GM18498 (cell line): ENCODE measurements around the gene CRELD2.

Experiments
- ATAC-seq: cut with Tn5 transposase; IDR thresholded peaks from one replicate; pipeline ENCODE4 v1.9.1; 2021; ENCODE audit warnings: mild to moderate bottlenecking, moderate library complexity; ENCODE audit not compliant: unreplicated experiment

The CRELD2 gene

DNA sequence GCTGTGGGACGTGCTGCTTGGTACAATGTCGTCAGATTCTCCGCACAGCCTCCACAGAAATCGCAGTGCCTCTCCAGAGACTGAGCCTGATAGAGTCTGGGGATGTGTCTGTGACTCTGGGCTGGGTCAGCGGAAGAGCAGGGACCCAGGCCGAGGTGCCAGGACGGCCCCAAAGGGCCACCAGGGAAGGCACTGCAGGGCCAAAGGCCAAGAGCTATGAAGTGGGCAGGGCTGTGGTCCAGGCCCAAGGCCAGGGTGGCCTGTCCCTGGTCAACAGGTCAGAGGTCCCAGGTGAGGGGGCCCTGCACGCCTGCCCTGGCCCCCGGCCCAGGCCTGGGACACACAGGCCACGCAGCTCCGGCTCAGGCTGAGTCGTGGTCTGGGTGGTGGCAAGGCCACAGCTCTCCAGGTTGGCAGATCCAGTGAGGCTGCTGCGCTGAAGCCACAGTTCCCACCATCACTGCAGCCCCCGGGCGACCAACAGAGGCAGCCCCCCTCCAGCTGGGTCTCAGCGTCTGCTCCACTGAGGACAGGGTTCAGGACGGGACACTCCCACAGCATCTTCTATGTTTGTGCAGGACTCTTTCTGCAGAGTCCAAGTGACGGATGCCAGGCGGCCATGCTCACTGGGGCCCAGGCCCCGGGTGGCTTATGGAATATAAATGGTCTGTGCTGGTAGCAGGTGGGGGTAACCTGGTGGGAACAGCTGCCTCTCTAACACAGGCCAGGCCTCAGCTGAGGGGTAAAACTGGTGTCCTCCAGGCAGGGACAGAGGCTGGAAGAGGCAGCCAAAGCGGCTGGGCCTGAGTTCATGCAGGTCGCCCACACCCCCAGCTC lies 37.4 kb downstream of the CRELD2 start:
- no peak for ATAC-seq

DNA sequence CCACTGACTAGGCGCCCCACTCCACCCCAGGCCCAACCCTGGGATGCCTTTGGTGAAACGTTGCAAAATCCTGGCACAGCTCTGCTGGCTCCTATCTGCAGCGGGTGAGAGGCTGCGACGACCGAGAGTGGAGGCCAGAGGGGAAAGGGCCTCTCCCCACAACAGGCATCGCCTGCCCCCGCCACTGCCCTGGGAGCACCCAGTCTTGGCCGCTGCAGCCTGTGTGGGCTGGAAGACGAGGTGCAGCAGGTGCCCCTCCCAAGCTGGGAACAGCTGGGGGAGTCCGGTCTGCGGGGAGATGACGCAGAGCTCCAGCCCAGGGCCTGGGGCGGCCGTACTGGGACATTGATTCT lies 38.0 kb downstream of the CRELD2 start:
- no peak for ATAC-seq

DNA sequence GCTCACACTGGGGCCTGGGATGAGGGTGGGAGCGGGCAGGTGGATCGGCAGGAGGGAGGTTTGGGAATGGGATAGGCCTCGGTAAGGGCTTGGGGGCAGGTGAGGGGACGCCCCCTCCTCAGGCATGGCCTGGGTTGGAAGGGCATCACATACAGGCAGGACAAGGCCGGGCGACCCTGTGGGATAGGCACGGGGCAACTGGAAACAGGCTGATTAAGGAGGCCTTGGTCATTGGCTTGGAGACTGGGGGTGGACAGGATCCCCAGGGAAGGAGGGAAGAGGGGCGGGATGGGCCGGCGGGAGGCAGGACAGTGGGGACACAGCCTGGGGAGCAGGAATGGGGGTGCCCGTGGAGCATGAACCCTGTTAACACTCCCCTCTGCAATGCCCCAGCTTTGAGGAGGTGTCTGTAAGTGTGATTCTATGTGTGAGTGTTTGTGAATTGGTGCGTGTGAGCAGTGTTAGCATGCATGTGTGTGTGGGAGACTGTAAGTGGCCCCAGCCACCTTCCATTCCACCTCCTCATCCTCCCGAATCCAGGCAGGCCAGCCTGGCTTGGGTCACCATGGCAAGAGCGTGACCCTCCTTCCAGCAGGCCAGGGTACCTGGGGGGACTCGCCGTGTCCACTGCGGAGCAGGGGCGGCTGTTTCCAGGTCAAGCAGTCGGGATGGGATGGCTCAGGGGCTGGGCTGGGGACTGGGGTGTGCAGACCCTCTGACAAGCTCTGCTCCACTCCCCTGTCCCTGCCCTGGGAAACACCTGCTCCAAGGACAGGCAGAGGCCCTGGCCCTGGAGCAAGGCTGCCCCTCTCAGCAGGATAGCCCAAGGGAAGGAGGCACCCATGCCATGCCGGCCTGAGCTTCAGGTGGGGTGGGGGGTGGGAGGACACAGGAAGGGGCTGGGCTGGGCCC lies 38.7 kb downstream of the CRELD2 start:
- no peak for ATAC-seq

DNA sequence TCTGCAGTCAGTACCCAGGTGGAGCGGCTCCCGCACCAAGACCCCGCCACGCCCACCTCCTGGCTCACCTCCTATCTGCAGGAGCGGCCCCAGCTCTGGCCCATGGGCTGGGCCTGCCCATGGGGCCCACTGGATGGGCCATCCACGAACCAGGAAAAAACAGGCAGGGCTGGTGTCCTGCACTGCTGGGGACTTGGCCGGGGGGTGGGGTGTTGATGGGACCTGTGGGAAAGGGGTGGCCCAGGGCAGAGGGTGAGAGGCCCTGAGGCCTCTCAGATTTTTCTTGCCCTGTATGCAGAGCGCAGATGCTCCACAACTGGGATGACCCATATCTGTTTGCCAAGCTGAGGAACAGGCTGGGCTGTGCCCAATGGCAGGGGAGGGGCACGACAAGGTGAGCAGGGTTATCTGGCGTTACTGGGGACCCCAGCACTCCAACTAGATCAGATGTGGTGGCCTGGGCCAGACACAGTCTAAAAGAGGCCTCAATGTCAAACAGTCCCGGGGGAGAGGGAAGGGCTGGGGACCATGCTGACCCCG lies 39.5 kb downstream of the CRELD2 start:
- no peak for ATAC-seq

DNA sequence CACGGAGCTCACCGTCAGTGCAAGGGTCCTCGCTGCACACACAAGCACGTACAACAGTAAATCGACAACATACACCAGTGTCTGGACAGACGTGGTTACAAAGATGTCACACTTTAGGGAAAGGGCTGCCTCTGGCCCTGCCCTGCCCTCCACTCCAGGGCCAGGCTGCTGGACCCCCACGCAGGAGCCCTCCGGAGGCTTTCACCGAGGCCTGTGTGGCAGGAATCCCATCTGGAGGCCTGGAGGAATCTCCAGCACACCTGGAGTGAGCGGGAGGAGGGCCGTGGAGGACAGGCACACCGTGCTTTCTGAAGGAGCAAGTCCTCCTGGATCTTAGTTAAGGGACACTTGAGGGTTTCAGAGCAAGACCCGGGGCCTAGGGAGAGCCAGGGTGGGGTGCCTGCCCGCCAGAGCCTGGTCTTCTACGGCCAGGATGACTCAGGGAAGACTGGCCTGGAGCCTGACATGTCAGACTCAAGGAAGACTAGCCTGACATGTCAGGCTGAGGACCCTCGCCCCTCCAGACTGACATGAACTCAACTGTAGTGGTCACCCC lies 40.0 kb downstream of the CRELD2 start:
- ATAC-seq, result no peak

DNA sequence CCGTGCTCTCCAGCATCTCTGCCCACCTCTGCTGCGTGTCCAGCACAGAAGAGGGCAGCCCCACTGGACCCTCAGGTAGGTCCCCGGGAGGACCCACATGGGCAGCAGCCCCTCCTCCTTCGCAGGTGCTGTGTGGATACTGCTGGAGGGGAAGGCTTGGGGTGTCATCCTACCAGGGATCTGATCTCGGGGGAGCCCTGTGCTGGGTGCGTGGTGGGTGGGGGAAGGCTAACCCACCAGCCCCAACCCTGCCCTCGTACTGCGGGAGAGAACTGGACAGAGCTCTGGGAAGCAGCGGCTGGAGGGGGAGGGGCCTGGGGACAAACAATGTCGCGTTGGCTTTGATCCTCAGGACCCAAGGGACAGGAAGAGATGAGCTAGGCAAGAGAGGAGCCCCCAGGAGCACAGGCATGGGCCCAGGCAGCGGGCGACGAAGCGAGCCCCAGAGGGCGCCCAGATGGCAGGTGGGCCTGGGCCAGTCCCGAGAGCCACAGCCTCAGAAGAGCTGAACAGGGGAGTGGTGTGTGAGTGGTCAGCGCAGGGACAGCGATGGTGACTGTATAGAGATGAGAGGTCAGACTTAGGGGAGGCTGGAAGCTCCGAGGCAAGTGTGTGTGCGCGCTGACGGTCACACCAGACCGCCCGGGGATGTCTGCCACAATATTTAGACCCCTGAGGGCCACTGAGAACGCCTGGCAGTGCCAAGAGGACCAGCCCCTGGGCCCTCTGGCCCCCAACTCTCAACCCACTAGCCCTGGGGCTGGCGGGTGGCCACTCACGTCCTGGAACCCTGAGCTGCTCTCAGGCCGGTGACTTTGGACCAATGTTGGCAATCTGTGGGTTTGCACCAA lies 40.7 kb downstream of the CRELD2 start:
- no peak for ATAC-seq

DNA sequence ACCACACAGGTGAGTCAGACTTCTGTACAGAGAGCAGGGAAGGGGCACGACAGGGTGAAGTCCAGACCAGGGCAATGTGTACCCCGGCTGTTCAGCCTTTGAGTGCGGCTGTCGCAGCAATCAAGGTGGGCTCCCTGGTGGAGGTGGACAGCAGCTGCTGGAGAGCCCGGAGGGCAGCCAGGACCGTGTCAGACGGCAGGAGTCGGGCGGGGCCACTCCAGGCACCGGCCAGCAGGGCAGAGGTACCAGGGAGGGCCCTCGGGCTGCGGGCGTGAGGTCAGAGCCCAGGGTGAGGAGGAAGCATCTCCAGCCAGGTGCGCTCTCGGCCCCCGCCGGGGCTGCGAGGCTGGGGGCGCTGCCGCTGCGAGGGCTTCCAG lies 41.3 kb downstream of the CRELD2 start:
- no peak for ATAC-seq

GRCh38 chr22:49960159-49961004 lies 41.9 kb downstream of the CRELD2 start, which contains the start of gene PIM3:
TSS of gene PIM3 (plus strand) at chr22:49960772. CDS start at chr22:49960948, 176 bp downstream.
- peak; percentile 73 for ATAC-seq

DNA sequence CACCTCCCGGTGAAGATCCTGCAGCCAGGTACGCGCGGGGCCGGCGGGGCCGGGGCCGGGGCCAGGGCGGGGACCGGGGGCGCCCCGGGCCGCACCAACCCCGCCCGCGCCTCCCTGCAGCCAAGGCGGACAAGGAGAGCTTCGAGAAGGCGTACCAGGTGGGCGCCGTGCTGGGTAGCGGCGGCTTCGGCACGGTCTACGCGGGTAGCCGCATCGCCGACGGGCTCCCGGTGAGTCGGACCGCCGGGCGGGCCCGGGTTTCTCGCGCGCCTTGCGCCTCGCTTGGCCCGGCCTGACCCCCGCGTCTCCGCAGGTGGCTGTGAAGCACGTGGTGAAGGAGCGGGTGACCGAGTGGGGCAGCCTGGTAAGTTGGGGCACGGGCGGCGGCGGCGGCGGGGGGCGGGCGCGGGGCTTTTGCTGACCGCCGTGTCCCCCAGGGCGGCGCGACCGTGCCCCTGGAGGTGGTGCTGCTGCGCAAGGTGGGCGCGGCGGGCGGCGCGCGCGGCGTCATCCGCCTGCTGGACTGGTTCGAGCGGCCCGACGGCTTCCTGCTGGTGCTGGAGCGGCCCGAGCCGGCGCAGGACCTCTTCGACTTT lies 42.7 kb downstream of the CRELD2 start:
- ATAC-seq, result peak; percentile 0

GRCh38 chr22:49961601-49962011 lies 43.2 kb downstream of the CRELD2 start:
- ATAC-seq, result no peak

DNA sequence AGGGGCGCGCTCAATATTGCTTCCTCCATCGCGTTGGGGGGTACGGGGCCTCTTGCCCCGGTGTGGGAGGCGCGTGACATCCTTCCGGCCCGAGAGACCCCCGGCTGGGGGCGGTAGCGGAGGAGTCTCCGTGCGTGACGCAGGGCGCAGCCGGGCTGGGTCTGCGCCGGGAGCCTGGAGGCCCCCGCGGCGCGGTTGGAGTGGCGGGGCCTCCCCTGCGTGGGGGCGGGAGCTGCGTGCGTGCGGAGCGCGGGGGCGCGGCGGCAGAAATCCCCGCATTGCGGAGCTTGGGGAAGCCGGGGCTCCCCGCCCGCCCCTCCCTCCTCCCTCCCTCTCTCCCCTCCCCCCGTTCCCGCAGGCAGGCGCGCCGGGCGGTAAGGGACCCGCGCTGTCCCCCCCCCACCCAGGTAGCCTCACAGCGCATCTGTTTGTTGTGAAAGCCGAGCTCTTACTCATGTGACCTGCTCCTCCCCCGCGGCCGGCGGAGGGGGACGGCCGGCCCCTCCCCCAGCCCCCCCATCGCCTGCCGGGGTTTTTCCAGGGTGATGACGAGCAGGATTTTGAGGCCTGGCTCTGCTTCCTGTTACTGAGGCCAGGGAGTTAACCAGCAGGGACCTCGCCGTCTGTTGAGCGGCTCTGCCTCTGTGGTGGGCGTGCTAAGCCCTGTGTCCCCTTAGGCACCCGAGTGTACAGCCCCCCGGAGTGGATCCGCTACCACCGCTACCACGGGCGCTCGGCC lies 43.7 kb downstream of the CRELD2 start:
- ATAC-seq, result no peak

- no peak for ATAC-seq
Observed at GRCh38 chr22:49962751-49963646, 44.6 kb downstream of the CRELD2 start.

GRCh38 chr22:49963647-49964026 lies 45.2 kb downstream of the CRELD2 start:
- ATAC-seq, result no peak

DNA sequence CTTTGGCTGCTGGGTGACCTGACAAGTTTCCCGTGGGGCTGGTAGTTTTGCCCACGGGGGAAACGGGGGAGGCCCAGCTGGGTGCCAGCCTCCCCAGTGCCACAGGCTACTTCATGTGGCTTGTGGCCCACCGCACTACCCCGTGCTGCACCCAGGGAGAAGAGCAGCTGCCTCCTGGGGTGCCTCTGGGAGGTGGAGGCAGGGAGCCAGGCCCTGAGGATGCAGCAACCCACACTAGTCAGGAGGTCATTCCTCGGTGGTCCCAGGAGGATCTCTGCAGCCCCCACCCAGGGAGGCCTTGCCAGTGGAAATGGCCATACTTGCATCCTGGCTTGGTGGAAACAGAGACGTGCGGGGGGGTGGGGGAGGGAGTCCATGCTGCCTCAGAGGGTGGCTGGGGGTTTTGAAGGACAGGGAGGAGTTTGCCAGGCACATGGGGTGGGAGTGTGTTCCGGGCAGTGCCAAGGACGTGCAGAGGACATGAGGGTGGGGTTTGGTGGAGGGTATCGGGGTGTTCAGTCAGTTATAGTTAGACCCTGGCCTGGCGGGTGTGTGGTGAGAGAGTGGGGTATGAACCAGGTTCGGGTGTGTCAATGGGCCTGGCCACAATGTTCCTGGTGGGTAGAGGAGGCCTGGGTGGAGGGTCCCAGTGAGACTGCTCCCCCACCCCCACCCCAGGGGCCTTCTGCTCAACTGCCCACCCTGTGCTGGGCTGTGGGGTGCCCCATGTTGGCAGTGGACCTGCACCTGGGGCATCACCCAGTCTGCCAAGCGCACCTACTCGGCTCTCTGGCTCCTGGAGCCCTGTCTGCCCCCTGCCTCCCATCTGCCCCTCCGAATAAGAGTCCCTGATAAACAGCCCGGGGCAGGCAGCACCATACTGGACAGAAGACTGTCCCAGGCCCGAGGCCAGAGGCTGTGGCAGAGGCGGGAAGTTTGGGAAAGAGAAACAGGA lies 46.0 kb downstream of the CRELD2 start:
- ATAC-seq, result no peak

- no peak for ATAC-seq
Observed at GRCh38 chr22:49965091-49966040, 46.9 kb downstream of the CRELD2 start.
